Measurements from ENCODE around the gene RAB36.
A peak's percentile ranks its signal among the peaks of the same experiment; 100 is the strongest.

The RAB36 gene

GRCh38 chr22:23166042-23166831 lies 21.0 kb downstream of the RAB36 start:
- Histone ChIP-seq H3K36me3 (ENCODE audit: control insufficient read depth, insufficient read depth, low read length) (no peaks in the 10 kb centered on the region), H3K4me1 (ENCODE audit: control insufficient read depth, insufficient read depth, low read length) (peaks cover 6% of the 10 kb centered on the region; the same call in 1 of the 2 replicates), H3K27me3 (ENCODE audit: control insufficient read depth, insufficient read depth, low read length) (no peaks in the 10 kb centered on the region), H3K9ac (ENCODE audit: low read length) (no peak overlapping the region), H3K27ac (ENCODE audit: low read depth, low read length) (no peak overlapping the region), H3K4me3 (ENCODE audit: low read depth, low read length) (no peak overlapping the region), H3K9me3 (ENCODE audit: control insufficient read depth, insufficient read depth, low read depth, low read length) (no peaks in the 10 kb centered on the region)

- no peaks in the 10 kb centered on the region for H3K9me3 ChIP-seq (ENCODE audit: control insufficient read depth, insufficient read depth, low read depth, low read length)
- no peak overlapping the region for H3K4me3 ChIP-seq (ENCODE audit: low read depth, low read length)
- no peaks in the 10 kb centered on the region for H3K36me3 ChIP-seq (ENCODE audit: control insufficient read depth, insufficient read depth, low read length)
- H3K4me1 ChIP-seq (ENCODE audit: control insufficient read depth, insufficient read depth, low read length), result peaks cover 6% of the 10 kb centered on the region; the same call in 1 of the 2 replicates
- no peaks in the 10 kb centered on the region for H3K27me3 ChIP-seq (ENCODE audit: control insufficient read depth, insufficient read depth, low read length)
- no peak overlapping the region for H3K9ac ChIP-seq (ENCODE audit: low read length)
- no peak overlapping the region for H3K27ac ChIP-seq (ENCODE audit: low read depth, low read length)
Observed at GRCh38 chr22:23166841-23167616, 21.8 kb downstream of the RAB36 start.

- Histone ChIP-seq H3K27ac (ENCODE audit: low read depth, low read length) (no peak overlapping the region), H3K36me3 (ENCODE audit: control insufficient read depth, insufficient read depth, low read length) (no peaks in the 10 kb centered on the region)
Observed at GRCh38 chr22:23168391-23169042, 23.2 kb downstream of the RAB36 start.

GRCh38 chr22:23169043-23169406 lies 23.7 kb downstream of the RAB36 start:
- no peaks in the 10 kb centered on the region for H3K27me3 ChIP-seq (ENCODE audit: control insufficient read depth, insufficient read depth, low read length)
- peaks cover 6% of the 10 kb centered on the region; the same call in 1 of the 2 replicates for H3K4me1 ChIP-seq (ENCODE audit: control insufficient read depth, insufficient read depth, low read length)
- no peaks in the 10 kb centered on the region for H3K9me3 ChIP-seq (ENCODE audit: control insufficient read depth, insufficient read depth, low read depth, low read length)
- H3K4me3 ChIP-seq (ENCODE audit: low read depth, low read length), result no peak overlapping the region
- no peaks in the 10 kb centered on the region for H3K36me3 ChIP-seq (ENCODE audit: control insufficient read depth, insufficient read depth, low read length)
- no peak overlapping the region for H3K27ac ChIP-seq (ENCODE audit: low read depth, low read length)
- H3K9ac ChIP-seq (ENCODE audit: low read length), result no peak overlapping the region

More at GRCh38 chr22:23168391-23169042, 23.2 kb downstream of the RAB36 start:
- Histone ChIP-seq H3K9ac (ENCODE audit: low read length) (no peak overlapping the region), H3K4me3 (ENCODE audit: low read depth, low read length) (no peak overlapping the region), H3K4me1 (ENCODE audit: control insufficient read depth, insufficient read depth, low read length) (peaks cover 6% of the 10 kb centered on the region; the same call in 1 of the 2 replicates), H3K27me3 (ENCODE audit: control insufficient read depth, insufficient read depth, low read length) (no peaks in the 10 kb centered on the region), H3K9me3 (ENCODE audit: control insufficient read depth, insufficient read depth, low read depth, low read length) (no peaks in the 10 kb centered on the region)

GRCh38 chr22:23175817-23176644 lies 30.8 kb downstream of the RAB36 start:
- Histone ChIP-seq H3K4me3 (ENCODE audit: low read depth, low read length) (no peak overlapping the region), H3K9me3 (ENCODE audit: control insufficient read depth, insufficient read depth, low read depth, low read length) (peaks cover 26% of the 10 kb centered on the region), H3K27ac (ENCODE audit: low read depth, low read length) (no peak overlapping the region), H3K27me3 (ENCODE audit: control insufficient read depth, insufficient read depth, low read length) (no peaks in the 10 kb centered on the region), H3K4me1 (ENCODE audit: control insufficient read depth, insufficient read depth, low read length) (peaks cover 17% of the 10 kb centered on the region), H3K9ac (ENCODE audit: low read length) (no peak overlapping the region), H3K36me3 (ENCODE audit: control insufficient read depth, insufficient read depth, low read length) (no peaks in the 10 kb centered on the region)

- Histone ChIP-seq H3K27me3 (ENCODE audit: control insufficient read depth, insufficient read depth, low read length) (peaks cover 5% of the 10 kb centered on the region), H3K9me3 (ENCODE audit: control insufficient read depth, insufficient read depth, low read depth, low read length) (peaks cover 26% of the 10 kb centered on the region), H3K36me3 (ENCODE audit: control insufficient read depth, insufficient read depth, low read length) (no peaks in the 10 kb centered on the region), H3K27ac (ENCODE audit: low read depth, low read length) (no peak overlapping the region), H3K4me3 (ENCODE audit: low read depth, low read length) (no peak overlapping the region), H3K4me1 (ENCODE audit: control insufficient read depth, insufficient read depth, low read length) (peaks cover 17% of the 10 kb centered on the region), H3K9ac (ENCODE audit: low read length) (no peak overlapping the region)
Observed at GRCh38 chr22:23176645-23177027, 31.4 kb downstream of the RAB36 start.

- no peaks in the 10 kb centered on the region for H3K36me3 ChIP-seq (ENCODE audit: control insufficient read depth, insufficient read depth, low read length)
- H3K9ac ChIP-seq (ENCODE audit: low read length), result no peak overlapping the region
- H3K27ac ChIP-seq (ENCODE audit: low read depth, low read length), result no peak overlapping the region
- no peak overlapping the region for H3K4me3 ChIP-seq (ENCODE audit: low read depth, low read length)
- peaks cover 26% of the 10 kb centered on the region for H3K9me3 ChIP-seq (ENCODE audit: control insufficient read depth, insufficient read depth, low read depth, low read length)
- H3K27me3 ChIP-seq (ENCODE audit: control insufficient read depth, insufficient read depth, low read length), result peaks cover 11% of the 10 kb centered on the region
- H3K4me1 ChIP-seq (ENCODE audit: control insufficient read depth, insufficient read depth, low read length), result peaks cover 21% of the 10 kb centered on the region
Observed at GRCh38 chr22:23177197-23177596, 31.9 kb downstream of the RAB36 start.

GRCh38 chr22:23178512-23179254 lies 33.4 kb downstream of the RAB36 start:
- no peak overlapping the region for H3K4me3 ChIP-seq (ENCODE audit: low read depth, low read length)
- H3K27me3 ChIP-seq (ENCODE audit: control insufficient read depth, insufficient read depth, low read length), result peaks cover 11% of the 10 kb centered on the region
- H3K9me3 ChIP-seq (ENCODE audit: control insufficient read depth, insufficient read depth, low read depth, low read length), result peaks cover 26% of the 10 kb centered on the region
- H3K9ac ChIP-seq (ENCODE audit: low read length), result no peak overlapping the region
- no peak overlapping the region for H3K27ac ChIP-seq (ENCODE audit: low read depth, low read length)
- H3K4me1 ChIP-seq (ENCODE audit: control insufficient read depth, insufficient read depth, low read length), result peaks cover 35% of the 10 kb centered on the region
- H3K36me3 ChIP-seq (ENCODE audit: control insufficient read depth, insufficient read depth, low read length), result no peaks in the 10 kb centered on the region

GRCh38 chr22:23179381-23180299 lies 34.4 kb downstream of the RAB36 start:
- Histone ChIP-seq H3K27ac (ENCODE audit: low read depth, low read length) (no peak overlapping the region), H3K4me3 (ENCODE audit: low read depth, low read length) (peak overlapping the region; percentile 41), H3K9ac (ENCODE audit: low read length) (peak overlapping the region; percentile 40), H3K27me3 (ENCODE audit: control insufficient read depth, insufficient read depth, low read length) (peaks cover 11% of the 10 kb centered on the region), H3K9me3 (ENCODE audit: control insufficient read depth, insufficient read depth, low read depth, low read length) (peaks cover 26% of the 10 kb centered on the region), H3K36me3 (ENCODE audit: control insufficient read depth, insufficient read depth, low read length) (no peaks in the 10 kb centered on the region), H3K4me1 (ENCODE audit: control insufficient read depth, insufficient read depth, low read length) (peaks cover 44% of the 10 kb centered on the region)
